Liver (tissue), 3 donors: Measurements from ENCODE around the gene ETNPPL.

Experiments used
- CTCF ChIP-seq: fragments of 150-350 bp; IDR thresholded peaks from 2 replicates; pipeline ENCODE4 v1.5.1; 2017; ENCODE audit warnings: improper control_type of control experiment, low read depth, low read length; ENCODE audit not compliant: missing input control
- EGR1 ChIP-seq, 2 donors: IDR thresholded peaks; 2 replicates each; pipeline ENCODE4 v1.6.1; 2016 to 2018; ENCODE audit warnings: antibody characterized with exemption in 2 of 2, low read depth in 2 of 2
- JUND ChIP-seq, 2 donors: IDR thresholded peaks; 2 replicates each; pipeline ENCODE4 v1.6.1; 2016; ENCODE audit warnings: antibody characterized with exemption in 2 of 2
- SP1 ChIP-seq: IDR thresholded peaks from 2 replicates; pipeline ENCODE4 v1.6.1; 2018; ENCODE audit warnings: antibody characterized with exemption, mild to moderate bottlenecking
- TAF1 ChIP-seq: conservative IDR thresholded peaks from 2 replicates; pipeline ENCODE4 v1.6.1; 2016; ENCODE audit warnings: antibody characterized with exemption, mild to moderate bottlenecking
- ZBTB33 ChIP-seq: IDR thresholded peaks from 2 replicates; pipeline ENCODE4 v1.6.1; 2016; ENCODE audit warnings: antibody characterized with exemption
- donor health status: healthy.
- donor health status: healthy.

GRCh38 chr4:108779958-108780357 is 17.1 kb upstream of the ETNPPL start:
- no peak for TF ChIP-seq JUND (IDR thresholded peaks at IDR 0.05)
- no peak for TF ChIP-seq SP1
- no peak for TF ChIP-seq TAF1
- no peak for TF ChIP-seq CTCF
- no peak for TF ChIP-seq ZBTB33
- no peak for TF ChIP-seq EGR1 (IDR thresholded peaks at IDR 0.05; ENCODE audit: low read depth in 2 of 2)
